ENCODE data around the gene SESN1.

- no peak for TF ChIP-seq POLR2A (IDR thresholded peaks at IDR 0.05)
- peak; percentile 21 to 87 (median 73) for TF ChIP-seq CTCF (IDR thresholded peaks at IDR 0.05)
Measured at GRCh38 chr6:109073344-109074132, 21.1 kb downstream of the SESN1 start.

Measured in Peyer's patch (tissue), 4 donors.